Cerebellar cortex (tissue), 1 donor: ENCODE measurements around the gene FAM107B.

Experiments used
- DNase-seq: peaks from one replicate; pipeline ENCODE4 v3.0.0-alpha.2; 2015; ENCODE audit warnings: low spot score

FAM107B gene

DNA sequence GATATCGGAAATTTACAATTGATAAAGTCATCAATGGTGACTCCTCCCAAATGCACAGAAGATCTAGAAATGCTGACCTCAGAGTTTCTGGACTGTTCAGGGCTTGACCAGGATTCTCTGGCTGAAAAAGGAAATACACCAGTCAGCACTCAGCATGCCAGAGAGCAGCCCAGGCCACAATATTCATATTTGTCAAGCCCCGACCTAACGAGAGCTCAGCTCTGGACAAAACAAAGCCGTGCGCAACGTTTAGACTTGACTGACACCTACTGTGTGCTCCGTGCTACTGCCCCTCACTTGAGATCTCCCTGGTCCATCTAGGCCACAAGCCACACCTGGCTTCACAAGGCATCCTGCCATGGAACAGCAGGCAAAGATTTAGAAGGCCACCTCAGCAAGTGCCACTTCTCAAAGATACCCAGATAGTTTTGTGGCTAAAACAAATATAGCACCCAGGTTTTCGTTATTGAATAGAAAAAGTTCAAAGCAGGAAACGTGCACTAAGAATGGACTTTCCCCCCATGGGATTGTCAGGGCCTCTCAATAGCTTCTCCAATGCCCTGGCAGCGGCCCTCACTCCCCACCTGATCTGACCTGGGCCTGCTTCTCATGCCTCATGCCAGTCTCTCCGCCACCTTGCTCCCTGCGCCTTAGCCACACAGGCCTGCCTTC lies 218.3 kb downstream of the FAM107B start:
- DNase-seq = peak; percentile 69

DNA sequence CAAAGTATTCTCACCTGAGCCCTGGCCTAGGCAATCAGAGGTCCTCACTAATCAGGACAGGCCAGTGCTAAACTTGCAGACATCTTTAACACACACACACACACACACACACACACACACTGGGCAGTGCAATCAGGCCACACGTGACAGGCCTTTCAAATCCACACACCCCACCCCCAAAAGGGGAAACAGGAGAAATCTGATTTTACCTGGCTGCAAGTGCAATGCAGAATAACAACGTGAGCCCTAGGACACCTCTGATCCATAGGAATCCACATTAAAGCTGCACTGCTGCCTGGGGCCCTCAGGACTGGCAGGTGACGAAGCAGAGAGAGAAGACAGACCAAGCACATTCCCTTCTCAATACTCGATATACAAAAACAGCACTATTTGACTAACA lies 218.9 kb downstream of the FAM107B start:
- DNase-seq = no peak

DNA sequence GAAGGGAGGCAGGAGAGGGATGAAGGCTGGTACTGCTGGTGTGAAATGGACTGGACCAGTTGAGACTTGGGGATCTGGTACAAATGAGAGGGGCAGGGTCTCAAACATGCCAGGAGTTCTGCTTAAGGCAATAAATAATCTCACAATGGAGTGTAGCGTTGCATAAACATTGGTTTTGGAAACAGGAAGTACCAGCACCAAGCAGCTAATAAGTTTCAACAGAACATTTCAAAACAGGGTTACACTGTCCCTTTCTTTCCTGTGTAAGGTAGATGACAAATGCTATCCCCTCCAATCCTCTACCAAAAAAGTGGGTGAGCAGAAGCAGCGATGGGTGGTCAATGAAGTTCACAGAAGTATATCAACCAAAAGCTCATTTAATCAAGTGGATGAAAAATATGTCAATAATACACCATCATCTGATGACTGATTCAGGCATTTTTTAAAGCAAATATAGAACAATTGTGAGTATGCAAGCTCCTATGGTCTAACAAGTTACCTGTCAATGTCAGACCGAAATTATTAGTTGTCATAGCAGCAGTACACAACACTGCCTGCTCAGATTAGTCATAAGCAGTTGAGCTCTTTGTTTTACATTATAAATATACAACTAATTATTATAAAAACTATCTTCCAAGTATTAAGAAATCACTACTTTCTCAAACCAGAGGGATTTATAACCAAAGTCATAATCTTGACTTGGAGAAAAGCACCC lies 220.0 kb downstream of the FAM107B start:
- no peak for DNase-seq

DNA sequence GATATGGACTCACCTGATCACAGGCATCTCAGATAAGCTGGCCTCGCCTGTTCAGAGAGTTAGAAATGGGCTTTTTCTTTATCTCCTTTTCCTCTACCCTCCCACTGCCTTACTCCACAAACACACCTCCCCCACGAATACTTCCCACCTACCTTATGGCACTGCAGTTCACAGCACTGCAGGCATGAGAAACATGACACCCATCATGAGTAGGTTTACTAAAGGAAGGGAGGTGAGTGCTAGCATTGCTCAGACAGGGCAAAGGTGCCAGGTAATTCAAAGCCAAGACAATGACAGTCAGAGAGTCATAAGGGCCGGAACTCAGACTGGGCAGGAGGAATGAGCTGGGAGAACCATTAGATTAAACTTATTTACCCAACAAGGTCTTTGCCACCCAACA lies 220.6 kb downstream of the FAM107B start:
- no peak for DNase-seq

DNA sequence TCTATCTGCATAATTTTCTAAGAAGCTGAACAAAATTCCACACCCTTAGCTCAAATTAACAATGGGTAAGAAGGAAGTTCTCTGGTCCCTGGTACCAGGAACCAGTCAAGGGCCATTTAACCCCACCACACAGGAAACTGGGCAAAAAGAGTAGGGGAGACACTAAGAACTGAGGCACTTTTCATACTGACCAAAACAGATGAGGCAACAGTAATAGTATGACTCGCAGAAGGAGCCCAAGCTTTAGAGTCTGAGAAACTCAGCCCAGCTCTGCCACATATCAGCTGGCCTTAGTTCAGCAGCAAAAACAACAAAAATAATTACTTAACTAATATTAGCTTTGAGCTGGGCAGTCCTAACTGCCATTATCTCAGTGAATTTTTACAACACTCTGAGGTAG lies 221.2 kb downstream of the FAM107B start:
- no peak for DNase-seq

DNA sequence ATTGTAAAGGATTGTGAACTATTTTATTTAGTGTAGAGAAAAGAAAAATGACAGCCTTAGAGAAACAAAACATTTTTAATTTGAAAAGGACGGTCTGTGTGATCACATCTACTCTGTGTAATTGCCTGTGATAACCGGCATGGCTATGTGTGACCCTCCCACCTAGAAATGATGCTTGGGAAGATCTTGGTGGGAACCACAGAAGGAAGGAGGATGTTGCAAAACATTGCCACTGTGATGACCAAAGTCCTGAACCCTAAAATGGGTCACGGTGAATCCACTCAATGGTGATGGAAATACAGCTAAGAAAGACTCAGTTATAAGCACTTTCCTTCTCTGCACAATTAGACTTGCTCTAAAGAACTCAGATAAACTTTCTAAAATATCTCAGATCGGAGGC lies 222.7 kb downstream of the FAM107B start:
- no peak for DNase-seq

DNA sequence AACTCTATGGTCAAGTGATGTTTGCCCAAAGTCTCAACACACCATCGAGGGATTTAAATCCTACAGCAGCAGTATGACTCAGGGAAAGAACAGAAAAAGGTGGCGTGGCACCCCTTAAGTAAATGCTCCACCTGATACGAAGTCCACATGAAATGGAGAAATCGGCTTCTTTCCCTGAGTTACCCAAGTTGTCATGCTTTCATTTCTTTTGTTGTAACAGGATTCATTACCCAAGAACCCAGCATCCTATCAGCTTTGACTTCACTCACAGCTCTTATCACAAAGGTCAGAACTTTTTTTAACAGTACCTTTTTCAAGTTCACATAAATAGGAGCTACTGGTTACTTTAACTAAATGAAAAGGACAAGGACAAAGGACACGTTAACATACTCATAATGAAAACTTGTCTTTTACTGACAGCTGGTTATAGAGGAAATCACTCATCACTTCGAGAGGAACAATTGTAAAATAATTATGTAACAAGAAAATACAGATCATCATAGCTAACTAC lies 224.2 kb downstream of the FAM107B start:
- no peak for DNase-seq

DNA sequence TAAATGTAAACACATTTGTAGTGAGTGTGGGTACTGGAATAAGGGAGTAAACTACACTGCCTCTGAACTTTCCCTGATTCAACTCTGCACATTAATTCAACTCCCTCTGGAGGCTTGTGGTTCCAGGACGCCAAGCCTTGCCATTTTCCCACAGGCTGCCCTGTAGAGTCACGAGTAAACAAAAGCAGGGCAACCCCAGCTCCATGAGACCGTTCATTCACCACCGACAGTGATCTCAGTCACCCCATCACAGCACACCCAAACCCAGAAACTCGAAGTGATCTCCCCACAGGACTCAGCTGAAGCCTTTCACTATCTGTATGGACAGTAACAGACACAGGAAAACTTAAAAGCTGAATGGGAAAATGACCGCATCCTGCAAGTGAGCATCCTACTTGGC lies 225.2 kb downstream of the FAM107B start:
- DNase-seq = no peak

DNA sequence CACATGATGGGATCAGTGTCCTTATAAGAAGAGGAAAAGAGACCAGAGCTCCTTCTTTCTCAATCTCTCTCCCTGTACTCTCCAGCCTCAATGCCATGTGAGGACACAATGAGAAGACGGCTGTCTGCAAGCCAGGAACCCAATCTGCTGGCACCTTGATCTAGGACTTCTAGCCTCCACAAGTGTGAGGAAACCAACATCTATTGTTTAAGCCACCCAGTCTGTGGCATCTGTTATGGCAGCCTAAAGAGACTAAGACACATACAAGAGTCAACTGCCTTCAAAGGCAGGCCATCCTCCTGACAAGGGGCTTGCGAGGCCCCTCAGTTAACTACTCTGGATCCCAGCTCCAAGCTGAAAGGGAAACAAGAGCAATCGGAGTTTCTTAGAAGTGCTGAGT lies 225.7 kb downstream of the FAM107B start:
- DNase-seq = no peak

DNA sequence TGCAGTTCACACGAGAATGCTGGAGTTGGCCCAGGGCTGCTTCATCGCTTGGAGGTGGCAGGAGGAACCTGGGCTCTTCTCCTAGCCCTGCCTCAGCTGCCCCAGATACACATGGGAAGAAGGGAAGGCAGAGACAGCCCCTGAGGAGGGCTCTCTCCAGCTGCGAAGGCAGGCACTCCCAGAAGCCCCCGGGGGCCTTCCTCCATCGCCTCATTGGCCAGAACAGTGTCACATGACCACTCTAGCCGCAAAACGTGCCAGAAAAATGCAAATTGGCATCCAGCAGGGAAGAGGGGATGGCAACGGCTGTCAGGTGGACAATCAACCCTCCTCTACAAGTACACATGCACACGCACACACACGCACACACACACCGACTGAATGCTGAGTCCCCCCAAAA lies 226.2 kb downstream of the FAM107B start:
- DNase-seq = no peak

DNA sequence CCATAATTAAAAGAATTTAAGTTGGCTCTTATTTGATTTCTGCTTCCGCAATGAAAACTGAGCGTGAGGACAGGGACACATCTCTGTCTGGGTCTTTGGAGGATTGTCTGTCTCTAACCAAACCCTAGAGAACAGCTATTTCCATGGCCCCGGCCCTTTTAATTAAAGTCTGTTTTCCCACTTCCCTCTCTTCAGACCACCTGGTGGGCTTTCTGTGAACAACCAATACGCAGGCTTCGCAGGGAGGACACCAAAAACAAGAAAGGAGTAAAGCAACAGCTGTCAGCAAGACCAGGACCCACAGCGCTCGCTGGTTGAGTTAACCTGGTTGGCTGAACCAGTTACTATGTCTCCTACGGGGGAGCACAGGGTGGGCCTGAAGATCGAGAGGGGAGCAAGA lies 226.9 kb downstream of the FAM107B start:
- no peak for DNase-seq

DNA sequence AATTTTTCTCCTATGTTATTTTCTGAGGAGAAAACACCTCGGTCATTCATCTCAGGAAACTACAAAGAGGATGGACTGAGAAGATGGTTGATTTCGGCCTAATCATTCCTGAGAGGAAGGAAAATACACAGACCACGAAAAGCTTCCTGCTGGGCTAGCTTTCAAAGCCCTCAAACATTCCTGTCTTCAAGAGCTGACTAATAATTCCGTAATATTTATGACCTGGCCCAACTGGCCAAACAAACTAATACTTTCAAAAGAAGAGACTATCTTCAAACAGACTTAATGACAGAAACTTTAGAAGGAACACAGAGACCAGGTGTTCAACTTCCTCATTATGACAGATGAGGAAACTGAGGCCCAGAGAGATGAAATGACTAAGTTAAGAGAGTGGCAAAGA lies 228.9 kb downstream of the FAM107B start:
- DNase-seq = no peak

DNA sequence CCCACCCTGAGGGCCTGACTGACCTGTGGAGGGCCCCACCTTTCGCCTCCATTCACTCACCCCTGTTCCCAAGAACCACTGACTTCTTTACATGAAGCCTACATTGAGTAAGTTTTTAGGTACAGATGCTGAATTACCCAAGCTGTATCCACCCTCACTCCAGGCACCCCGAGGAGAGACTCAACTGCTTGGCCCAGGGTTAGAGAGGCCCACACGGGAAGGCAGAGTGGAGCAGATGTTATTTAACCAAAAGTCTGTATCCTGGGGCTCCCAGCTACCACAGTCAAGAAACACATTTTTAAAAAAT lies 230.8 kb downstream of the FAM107B start:
- DNase-seq = no peak

DNA sequence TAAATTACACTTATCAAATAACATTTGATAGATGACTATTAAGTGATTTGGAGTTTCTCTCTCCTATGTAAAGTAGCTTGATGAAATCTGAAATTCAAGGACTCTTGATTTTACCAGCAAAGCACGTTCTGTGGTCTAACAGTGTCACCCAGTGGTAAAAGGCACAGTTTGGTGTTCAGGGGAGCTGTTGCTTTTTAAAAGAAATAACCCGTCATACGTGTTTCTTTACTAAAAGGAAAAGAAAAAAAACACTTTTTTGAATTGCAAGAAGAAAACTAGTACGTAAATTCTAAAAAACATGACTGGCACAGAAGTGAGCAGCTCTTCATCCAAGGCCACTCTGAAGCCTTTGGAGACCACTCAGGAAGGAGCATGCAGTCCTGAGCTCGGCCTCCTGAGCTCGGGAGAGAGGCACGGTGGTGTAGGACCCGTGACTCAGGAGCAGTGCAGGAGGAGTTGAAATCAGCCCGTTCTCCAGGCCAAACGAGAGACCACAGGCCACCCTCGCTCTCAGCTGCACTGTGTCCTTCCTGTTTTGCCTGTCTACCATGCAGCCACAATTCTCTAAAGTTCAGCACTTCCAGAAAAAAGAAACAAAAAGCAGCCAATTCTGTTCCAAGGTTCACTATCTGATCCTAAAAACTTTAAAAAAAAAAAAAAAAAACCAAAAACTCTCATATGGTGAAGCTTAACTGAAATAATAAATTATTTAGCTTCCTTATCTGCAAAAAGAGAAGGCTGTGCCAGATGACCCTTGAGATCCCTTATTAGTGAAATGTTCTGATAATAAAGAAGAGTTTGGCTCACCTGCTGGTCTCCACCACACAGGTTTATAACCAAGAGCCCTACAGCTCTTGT lies 231.4 kb downstream of the FAM107B start:
- DNase-seq = peak; percentile 63

DNA sequence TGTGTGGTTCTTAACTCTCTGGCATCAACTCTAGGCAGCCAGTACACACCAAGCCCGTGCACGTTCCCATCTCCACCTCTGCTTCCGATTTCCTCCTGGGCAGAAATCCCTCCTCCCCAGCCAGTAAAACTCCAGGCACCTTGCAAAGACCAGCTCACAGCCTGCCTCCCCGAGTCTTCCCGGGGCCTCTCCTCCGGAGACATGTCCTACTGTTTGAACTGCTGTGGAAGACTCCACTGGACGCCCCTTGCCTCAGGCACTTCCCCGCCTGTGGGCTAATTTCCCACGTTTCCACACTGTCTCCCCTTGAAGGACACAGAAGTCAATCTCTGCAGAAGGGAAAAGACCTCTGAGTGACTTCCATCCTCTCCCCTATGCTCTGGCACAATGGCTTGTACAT lies 233.3 kb downstream of the FAM107B start:
- no peak for DNase-seq

DNA sequence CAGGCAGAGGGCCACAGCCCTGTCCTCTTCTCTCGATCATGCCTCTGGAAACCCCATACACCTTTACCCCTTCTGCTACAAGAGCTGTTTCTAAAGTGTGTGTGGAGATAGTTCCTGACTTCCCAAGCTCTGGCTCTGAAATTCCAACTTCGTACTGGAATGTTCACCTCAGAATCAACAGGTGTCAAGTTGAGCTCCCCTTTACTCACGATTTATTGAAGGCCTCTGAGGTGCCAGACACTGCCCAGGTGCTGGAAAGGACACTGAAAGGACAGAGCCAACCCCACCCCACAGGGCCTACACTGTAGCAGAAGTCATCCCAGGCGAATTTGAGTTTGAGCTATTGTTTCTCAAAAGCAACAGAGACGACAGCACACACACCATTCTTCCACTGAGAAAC lies 234.1 kb downstream of the FAM107B start:
- no peak for DNase-seq

DNA sequence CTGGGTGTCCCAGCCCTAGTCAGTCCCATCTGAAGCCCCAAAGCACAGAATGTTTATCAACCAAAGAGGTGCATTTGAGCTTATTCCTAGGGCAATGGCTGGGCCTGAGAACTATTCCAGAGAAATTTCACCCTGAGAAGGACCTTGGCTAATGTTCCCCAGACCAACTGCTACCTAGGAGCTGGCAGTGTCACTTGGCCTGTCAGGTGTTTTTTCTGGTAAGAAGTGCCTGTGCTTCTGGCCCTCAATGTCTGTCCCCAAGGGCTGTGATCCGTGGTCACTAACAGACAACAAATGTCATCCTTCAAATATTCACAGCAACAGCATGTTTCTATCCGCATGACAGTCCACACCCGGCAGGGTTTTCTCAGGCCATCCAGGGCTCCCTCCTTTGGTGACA lies 234.6 kb downstream of the FAM107B start:
- peak; percentile 51 for DNase-seq

DNA sequence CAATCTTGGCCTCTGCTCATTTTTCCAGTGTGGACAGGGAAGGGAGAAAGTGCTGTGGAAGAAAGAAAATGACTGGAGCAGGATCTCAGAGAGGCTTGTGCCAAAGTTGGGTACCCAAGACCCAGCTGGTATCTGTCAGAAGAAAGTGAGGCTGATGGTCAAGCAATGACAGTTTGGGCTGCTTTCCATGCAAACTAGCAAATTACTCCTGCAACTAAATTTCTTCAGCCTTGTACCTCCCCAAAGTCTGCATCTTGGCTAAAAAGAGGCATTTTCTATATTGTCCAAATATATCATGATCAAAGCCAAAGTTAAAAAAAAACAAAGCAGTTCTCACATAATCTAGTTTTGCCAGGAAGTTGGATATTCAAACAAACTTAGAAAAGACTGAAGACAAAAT lies 235.5 kb downstream of the FAM107B start:
- no peak for DNase-seq

DNA sequence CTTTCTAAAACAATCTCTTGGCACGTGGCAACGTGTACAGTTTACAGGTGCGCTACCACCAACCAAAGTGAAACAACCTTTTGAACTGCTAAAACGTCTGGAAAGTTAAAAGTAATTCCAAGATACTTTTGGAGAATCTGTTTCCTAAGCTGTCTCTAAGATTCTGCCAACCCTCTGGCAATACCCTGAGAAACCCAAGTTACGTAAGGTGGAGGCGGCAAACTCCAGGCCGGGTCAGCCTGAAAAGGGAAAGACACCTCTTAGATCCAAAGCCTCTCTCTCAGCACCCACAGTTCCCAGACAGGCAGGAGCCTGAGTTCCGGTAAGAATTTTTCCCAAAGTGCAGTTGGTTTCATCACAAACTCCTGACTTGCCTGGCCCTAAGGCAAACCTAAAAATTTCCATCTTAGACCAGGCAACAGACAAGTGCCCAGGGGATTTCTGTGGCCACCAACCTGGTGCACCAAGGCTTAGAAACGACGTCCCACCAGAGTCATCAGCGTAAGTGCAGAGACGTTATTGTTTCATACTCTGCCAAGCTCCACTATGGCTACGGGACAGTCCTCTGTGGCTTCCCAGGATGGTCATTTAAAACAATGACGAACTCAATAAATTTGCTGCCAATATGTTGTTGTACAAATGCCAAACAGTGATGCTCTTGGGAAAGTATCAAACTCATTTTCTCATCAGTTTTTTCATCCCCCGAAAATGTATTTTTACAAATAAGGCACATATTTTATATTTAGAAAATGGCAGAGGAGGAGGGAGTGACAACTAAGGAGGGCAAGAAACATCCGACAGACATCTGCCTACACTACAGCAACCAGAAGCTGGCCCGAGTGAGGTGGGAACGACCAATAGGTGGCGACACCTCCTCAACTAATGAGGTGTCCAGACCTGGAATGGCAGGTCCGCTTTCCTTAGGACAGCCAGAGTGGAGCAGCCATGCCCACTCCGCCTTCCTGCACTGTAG lies 238.2 kb downstream of the FAM107B start:
- DNase-seq = peak; percentile 63

DNA sequence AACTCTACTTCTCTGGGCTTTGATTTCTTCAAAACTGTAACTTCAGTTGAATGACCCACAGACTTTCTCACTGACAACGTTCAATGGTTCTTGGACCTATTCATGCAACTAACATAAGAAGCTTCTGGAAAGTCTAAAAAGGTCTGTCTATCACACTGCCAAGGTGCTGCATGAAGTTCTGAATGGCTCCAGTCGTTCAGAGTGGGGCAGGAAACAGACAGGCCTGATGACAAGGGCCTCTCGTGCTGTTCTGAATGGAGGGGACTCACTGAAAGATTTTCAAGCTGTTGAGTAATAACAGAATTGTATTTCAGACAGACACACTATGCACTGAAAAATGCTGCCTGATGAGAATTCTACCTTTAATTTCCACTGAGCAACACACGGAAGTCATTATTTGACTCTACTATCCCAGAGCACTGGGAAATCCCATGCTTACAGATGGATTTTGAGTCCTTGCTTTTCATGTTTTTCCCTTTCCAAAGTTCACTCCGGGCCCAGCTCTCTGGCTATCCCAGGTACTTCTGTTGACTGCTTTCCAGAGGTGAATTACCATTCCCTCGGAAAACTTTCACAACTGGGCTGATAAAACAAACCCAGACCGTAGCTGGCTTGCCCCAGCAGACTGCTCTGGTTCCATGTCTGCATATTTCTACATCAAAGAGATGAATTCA lies 239.1 kb downstream of the FAM107B start:
- DNase-seq = no peak

DNA sequence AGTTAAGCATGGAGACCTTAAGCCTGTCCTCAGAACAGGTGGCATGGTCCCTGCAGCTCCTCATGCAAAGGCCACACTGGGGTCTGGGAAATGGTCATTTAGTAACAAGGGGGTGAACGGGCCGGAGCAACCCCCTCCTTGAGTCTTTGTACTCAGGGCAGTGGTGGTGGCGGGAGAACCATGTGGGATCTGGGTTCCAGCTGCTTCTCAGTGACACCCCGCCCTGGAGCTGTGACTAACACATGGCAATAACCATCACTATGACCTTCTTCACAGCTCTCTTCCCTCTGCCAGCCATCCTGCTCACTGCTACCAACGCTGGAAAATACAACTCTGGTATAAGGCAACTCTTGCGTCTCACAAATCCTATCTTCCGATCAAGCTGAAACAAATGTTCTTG lies 240.5 kb downstream of the FAM107B start:
- no peak for DNase-seq
